GM18502 (cell line): ENCODE results near the gene GPR52.
"Not testable (repeated sequence)": the region's sequence is repeated elsewhere in the genome, so short reads cannot be mapped to it uniquely, and the experiment has no call there.

Source experiments
- ATAC-seq: cut with Tn5 transposase; IDR thresholded peaks from one replicate; pipeline ENCODE4 v1.9.1; 2021; ENCODE audit warnings: mild to moderate bottlenecking; ENCODE audit not compliant: unreplicated experiment, poor library complexity

The GPR52 gene

DNA sequence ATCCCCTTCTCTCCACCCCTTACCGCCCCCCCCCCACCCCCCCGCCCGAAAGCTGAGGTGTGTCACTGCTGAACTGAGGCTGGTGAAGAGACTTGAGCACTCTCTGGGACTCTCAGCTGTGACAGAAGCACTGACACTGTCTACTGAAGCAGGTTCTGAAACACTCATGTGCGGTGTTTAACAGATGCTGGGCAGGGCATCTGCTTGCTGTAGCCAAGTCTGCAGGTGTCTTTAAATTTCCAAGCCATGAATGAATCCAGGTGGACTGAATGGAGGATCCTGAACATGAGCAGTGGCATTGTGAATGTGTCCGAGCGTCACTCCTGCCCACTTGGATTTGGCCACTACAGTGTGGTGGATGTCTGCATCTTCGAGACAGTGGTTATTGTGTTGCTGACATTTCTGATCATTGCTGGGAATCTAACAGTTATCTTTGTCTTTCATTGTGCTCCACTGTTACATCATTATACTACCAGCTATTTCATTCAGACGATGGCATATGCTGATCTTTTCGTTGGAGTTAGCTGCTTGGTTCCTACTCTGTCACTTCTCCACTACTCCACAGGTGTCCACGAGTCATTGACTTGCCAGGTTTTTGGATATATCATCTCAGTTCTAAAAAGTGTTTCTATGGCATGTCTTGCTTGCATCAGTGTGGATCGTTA lies at the start of gene GPR52:
TSS of gene GPR52 (plus strand) at position 99 of the 665 bp plus-strand sequence. CDS start at position 247, 148 bp downstream.
- ATAC-seq, result no peak

DNA sequence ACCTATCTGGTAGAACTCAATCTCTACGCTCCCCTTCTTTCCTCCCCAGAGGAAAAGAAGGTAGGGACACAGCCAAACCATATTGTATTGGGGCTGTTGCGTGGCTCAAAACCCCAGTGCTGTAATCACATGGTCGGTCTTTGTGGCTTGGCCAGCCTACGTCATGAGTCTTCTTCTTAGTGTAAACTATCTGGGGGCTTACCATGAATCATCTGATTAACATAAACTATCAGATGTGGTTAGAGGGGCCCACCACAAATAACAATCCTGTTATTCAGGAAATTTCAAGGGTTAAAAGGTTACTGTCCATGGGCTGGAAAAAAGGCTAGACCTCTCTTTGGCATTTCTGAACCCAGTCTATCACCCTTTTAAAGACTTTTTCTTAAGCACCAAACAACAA lies 49.5 kb upstream of the GPR52 start:
- no peak for ATAC-seq

- no peak for ATAC-seq
Observed at GRCh38 chr1:174399211-174399610, 48.6 kb upstream of the GPR52 start.

- no peak for ATAC-seq
Observed at GRCh38 chr1:174401075-174401474, 46.7 kb upstream of the GPR52 start.

DNA sequence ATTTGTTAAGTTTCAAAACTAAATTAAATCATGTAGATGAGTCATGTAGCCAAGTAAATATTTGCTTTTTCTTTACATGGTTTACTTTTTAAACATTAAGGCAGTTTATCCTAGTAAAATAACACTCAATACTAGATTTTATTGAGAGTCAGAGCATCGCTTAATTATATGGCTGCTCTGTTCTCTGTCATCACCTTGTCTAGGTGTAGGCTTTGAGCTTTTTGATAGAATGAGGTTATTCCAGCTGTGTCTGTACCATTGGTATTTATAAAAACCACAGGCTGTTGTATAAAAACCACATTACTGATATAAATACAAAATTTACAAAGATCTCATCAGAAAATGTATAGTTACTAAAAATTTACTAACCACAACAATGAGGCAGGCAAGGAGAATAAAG lies 42.5 kb upstream of the GPR52 start:
- ATAC-seq, result no peak

GRCh38 chr1:174406421-174406820 lies 41.3 kb upstream of the GPR52 start:
- no peak for ATAC-seq

GRCh38 chr1:174407665-174408064 lies 40.1 kb upstream of the GPR52 start:
- no peak for ATAC-seq

DNA sequence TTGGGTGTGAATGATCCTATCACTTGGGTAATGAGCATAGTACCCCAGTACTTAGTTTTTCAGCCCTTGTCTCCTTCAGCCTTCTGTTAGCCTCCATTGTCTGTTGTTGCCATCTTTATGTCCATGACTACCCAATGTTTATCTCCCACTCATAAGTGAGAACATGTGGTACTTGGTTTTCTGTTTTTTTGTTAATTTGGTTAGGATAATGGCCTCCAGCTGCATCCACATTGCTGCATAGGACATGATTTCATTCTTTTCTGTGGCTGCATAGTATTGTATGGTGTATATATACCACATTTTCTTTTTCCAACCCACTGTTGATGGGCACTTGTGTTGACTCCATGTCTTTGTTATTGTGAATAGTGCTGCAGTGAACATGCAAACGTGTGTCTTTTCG lies 39.6 kb upstream of the GPR52 start:
- no peak for ATAC-seq

DNA sequence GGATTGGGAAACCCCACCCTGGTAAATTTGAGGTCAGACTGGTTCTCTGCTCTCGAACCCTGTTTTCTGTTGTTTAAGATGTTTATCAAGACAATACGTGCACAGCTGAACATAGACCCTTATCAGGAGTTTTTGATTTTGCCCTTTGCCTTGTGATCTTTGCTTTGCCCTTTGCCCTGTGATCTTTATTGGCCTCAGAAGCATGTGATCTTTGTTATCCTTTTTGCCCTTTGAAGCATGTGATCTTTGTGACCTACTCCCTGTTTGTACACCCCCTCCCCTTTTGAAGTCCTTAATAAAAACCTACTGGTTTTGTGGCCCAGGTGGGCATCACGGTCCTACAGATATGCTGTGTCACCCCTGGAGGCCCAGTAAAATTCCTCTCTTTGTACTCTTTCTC lies 38.0 kb upstream of the GPR52 start:
- ATAC-seq, result not testable (repeated sequence)

DNA sequence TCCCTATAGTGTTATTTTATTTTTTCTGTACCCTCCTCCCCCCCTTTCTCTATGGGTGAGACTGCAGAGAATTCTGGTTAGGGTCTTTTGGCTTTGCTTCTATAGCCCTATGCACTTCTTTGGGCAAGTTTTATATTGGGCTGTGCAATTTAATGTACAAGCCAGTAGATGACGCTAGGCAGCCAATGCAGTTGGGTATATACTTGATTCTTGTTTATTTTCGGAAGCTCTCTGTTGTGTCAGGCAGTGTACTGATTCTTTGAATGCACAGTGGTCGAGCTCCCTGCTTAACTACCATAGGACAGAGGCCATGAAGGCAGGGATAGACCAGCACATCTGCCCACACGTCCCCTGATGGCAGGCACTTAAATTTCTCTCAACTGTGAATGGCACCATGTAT lies 34.1 kb upstream of the GPR52 start:
- no peak for ATAC-seq

DNA sequence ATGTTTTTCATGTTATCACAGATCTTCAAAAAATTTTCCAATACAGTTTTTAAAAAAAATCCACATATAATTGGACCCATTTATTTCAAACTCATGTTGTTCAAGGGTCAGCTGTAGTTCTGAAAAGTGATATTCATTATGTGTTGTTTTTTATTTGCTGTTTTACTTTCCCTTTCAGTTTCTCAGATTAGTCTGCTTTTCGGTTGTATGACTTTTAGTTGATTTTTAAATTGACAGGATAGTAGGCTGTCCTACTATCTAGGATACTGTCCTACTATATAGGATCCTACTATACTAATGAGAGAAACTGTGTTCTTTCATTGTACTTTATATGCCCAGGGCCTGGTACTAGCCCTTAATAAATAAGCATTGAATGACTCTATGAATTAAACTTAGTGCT lies 33.6 kb upstream of the GPR52 start:
- ATAC-seq, result no peak

GRCh38 chr1:174415506-174415905 lies 32.3 kb upstream of the GPR52 start:
- ATAC-seq, result no peak

GRCh38 chr1:174417921-174418320 lies 29.8 kb upstream of the GPR52 start:
- no peak for ATAC-seq

DNA sequence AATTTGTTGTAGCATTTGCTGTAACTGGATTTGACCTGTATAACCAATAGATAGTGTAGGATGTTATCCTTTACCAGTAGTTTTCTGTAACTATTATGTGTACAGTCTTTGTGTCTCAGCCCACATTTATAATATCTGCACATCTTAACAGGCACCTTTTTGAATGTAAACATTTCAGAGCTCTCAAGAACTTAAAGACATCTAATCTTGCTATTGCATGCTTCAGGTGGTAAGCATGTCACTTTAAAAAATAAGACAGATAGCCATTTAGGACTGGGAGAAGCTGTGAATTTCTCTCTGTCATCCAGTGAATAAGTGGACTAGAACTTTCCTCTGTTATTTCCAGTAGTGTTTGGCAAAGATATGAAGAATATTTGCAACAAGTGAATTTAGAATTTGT lies 22.6 kb upstream of the GPR52 start:
- no peak for ATAC-seq

DNA sequence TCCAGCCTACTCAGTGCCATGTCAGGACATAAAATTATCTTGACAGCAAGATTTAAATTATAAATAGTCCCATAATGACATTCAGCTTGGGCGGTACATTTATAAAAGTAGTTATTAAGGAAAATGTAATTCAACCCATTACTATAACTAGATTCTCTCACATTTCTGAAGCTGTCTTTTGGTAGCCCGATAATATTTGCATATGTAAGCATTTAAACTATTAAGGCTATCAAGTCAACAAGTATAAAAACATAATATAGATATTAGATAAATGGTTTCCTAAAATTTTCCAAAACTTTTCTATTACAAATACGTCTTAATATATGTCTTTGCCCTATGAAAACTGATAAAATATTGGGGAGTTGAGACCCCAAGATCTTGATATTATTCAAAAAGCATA lies 21.6 kb upstream of the GPR52 start:
- ATAC-seq, result no peak

DNA sequence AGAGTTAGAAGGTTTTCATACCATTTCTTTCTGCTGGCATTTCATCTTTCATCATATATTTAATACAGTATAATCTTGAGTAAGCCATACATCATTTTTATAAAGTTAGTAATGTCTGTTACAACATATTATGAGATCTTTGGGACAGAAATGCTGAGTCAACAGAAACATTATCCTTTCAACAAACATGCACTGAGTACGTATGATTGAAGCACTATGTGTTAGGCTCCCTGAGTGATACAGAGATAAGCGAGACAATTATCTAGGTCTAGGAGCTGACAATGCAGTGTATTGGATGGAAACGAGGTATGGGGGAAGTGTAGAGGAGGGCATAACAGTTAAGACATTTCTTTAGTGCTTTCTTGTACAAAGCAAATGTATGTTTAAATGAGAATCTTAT lies 19.7 kb upstream of the GPR52 start:
- ATAC-seq, result no peak

GRCh38 chr1:174428739-174429138 lies 19.0 kb upstream of the GPR52 start:
- ATAC-seq, result no peak

- no peak for ATAC-seq
Observed at GRCh38 chr1:174433451-174433850, 14.3 kb upstream of the GPR52 start.

GRCh38 chr1:174445351-174445750 lies 2.4 kb upstream of the GPR52 start:
- ATAC-seq, result no peak

GRCh38 chr1:174445817-174446216 lies 1.9 kb upstream of the GPR52 start:
- ATAC-seq, result no peak

DNA sequence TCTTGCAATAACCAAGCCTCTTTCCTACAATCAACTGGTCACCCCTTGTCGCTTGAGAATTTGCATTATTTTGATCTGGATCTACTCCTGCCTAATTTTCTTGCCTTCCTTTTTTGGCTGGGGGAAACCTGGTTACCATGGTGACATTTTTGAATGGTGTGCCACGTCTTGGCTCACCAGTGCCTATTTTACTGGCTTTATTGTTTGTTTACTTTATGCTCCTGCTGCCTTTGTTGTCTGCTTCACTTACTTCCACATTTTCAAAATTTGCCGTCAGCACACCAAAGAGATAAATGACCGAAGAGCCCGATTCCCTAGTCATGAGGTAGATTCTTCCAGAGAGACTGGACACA lies 743 bp downstream of the GPR52 start:
- ATAC-seq, result no peak

GRCh38 chr1:174448974-174449373 lies 1.2 kb downstream of the GPR52 start:
- no peak for ATAC-seq

DNA sequence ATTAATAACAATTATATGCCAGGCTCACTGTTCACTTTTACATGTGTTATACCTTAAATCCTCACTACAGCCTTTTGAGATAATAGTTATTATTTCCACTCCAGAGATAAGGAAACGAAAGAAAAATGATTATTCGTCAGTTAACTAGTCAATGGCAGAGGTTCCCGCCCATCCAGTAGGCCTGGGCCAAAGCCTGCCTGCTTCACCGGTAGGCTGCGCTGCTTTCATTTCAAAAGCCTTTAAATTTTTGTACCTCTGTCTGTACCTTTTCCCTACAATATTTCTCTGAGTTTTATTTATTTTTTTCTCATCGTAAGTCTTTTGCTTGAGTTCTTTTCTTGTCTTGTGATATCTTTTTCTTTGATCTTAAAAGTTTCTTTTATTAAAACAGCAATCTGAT lies 3.6 kb downstream of the GPR52 start:
- no peak for ATAC-seq
